Thoracic aorta endothelial cell (primary cell): ENCODE measurements around the gene OBSCN. TPM values are rescaled to one million over a fixed set of nuclear protein-coding genes. Genes with fewer than 3 reads are reported as not detected.

Source experiments
- total RNA-seq: library from RNA; depleted of rRNA; stranded (reverse); fragments of >200 nt; gene quantifications from 2 replicates; pipeline ENCODE4 v1.2.3, GENCODE V29; 2012

OBSCN gene, protein sequence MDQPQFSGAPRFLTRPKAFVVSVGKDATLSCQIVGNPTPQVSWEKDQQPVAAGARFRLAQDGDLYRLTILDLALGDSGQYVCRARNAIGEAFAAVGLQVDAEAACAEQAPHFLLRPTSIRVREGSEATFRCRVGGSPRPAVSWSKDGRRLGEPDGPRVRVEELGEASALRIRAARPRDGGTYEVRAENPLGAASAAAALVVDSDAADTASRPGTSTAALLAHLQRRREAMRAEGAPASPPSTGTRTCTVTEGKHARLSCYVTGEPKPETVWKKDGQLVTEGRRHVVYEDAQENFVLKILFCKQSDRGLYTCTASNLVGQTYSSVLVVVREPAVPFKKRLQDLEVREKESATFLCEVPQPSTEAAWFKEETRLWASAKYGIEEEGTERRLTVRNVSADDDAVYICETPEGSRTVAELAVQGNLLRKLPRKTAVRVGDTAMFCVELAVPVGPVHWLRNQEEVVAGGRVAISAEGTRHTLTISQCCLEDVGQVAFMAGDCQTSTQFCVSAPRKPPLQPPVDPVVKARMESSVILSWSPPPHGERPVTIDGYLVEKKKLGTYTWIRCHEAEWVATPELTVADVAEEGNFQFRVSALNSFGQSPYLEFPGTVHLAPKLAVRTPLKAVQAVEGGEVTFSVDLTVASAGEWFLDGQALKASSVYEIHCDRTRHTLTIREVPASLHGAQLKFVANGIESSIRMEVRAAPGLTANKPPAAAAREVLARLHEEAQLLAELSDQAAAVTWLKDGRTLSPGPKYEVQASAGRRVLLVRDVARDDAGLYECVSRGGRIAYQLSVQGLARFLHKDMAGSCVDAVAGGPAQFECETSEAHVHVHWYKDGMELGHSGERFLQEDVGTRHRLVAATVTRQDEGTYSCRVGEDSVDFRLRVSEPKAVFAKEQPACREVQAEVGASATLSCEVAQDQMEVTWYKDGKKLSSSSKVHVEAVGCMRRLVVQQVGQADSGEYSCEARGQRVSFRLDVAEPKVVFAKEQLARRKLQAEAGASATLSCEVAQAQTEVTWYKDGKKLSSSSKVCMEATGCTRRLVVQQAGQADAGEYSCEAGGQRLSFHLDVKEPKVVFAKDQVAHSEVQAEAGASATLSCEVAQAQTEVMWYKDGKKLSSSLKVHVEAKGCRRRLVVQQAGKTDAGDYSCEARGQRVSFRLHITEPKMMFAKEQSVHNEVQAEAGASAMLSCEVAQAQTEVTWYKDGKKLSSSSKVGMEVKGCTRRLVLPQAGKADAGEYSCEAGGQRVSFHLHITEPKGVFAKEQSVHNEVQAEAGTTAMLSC (N-terminal part only)
- total RNA-seq = 1.4 and 1.9 TPM in 2 replicates

DNA sequence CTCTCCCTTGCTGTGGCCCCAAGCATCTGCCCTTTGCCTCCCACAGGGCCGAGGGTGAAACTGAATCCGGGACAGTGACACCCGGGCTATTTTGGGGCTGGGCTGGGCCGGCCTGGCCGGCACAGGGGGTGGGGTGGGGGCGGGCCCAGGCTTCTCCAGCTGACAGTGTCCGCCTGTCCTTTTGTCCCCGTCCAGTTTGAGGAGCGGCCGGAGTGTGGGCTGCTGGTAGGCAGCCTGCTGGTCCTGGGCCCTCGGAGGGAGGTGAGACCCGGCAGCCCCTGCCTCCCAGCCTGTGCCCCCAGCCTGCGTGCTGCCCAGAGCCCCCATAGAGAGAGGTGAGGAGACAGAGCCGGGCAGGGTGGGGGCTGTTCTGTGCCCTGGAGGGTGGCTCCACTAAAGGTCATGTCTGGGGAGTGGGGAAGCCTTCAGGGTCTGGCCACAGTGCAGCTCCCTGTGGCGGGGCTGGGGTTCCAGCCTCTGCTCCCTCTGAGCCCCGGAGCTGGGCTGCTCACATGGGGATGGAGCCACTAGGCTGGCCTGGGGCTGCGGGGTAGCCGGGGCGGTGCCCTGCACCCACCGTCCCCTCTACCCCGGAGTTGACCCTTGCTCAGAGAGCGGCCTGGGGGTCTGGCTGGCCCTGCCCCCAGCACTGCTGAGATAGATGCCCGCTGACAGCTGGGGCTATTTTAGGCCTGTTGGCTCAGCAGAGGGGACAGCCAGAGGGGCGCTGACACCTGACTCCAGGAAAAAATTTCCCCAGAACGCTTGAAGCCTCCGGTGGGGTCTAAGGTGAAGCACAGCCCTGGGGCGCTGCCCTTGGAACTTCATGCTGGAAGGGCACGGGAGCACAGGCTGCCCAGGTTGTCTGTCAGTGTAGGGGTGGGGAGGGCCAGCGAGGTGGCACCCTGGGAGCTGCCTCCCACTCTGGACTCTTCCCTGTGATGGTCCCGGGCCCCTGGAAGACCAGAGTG is at the start of gene OBSCN:
OBSCN (plus strand) TSS at position 194 of the 971 bp plus-strand sequence. CDS start 3,740 bp downstream, outside the sequence.

DNA sequence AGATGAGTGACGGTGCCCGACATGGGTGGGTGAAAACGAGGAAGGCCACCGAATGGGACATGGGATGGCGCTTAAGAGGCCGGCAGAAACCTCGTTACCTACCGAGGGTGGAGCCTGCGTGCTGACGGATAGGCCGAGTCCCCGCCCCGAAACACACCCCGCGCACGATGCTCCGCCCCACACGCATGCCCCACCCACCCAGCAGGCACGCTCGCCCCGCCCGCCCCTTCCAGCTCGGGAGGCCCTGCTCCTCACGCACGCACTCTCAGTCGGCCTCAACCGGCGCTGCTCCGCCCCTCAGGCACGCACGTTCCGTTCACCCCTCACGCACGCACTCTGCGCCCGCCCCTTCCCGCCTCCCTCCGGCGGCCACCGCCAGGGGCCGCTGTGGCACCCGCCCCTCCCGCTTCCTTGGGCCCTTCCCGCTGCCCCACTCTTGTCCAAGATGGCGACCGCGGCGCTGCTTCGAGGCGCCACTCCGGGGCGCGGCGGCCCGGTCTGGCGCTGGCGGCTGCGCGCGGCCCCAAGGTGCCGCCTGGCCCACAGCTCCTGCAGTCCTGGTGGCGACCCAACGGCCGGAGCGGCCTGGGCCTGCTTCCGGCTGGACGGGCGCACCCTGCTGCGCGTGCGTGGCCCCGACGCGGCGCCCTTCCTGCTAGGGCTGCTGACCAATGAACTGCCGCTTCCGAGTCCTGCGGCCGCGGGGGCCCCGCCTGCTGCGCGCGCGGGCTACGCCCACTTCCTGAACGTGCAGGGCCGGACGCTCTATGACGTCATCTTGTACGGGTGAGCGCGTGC is 42.3 kb upstream of the OBSCN start, which contains the start of gene IBA57:
IBA57 (plus strand) TSS at position 433 of the 798 bp plus-strand sequence; CDS start at position 446, 13 bp downstream.

DNA sequence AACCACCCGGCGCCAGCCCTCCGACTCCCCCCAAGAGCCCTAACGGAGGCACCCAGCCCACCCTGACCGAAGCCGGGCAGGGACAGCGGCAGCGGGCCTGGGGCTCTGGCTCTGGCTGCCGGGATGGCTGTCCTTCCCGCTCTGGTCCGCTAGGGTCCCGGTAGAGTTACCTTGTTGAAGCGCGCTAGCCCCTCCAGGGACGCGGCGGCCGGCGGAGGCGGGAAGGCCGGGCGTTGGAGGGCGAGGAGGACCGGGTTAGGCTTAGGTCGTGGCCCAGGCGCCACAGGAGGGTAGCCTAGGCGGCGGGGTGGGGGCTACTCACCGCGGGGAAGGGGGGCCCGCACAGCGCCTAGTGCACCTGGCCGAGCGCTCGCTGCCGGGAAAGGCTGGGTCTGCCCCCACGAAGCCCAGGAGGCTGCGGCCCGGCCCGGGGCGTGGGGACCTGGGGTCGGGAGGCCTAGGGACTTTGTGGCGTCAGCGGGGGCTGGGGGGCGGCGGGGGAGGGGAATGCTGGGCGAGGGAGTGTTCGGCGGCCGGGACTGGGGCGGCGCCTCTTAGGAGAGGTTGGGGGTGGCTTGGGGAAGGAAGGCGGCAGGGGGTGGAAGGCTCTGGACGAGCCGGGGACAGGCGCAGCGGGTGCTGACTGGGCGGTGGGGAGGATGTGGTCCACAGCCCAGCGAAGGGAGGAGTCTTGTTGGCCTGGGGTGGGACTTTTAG is 208.5 kb downstream of the OBSCN start, which contains the start of gene TRIM17:
TRIM17 (minus strand) TSS at position 645 of the 717 bp plus-strand sequence. CDS start 1,789 bp downstream, outside the sequence.

Other genes with a start within 250 kb of the OBSCN start
- not detected in 2 replicates for gene WNT3A, start 201.0 kb upstream of the OBSCN start, total RNA-seq
- gene ARF1, start 125.3 kb upstream of the OBSCN start, total RNA-seq = 316 and 396 TPM in 2 replicates
- gene C1orf35, start 104.7 kb upstream of the OBSCN start, total RNA-seq = 7.3 and 10.1 TPM in 2 replicates
- 28.1 and 32.4 TPM in 2 replicates for gene MRPL55, start 98.7 kb upstream of the OBSCN start, total RNA-seq
- gene GUK1, start 67.8 kb upstream of the OBSCN start, total RNA-seq = 224 and 243 TPM in 2 replicates
- 0.57 and 0.93 TPM in 2 replicates for gene GJC2, start 58.1 kb upstream of the OBSCN start, total RNA-seq
- gene IBA57, start 42.2 kb upstream of the OBSCN start, total RNA-seq = 5.5 and 8.2 TPM in 2 replicates
- gene TRIM11, start 198.8 kb downstream of the OBSCN start, total RNA-seq = 20.9 and 21.3 TPM in 2 replicates
- not detected in 2 replicates for gene TRIM17, start 208.8 kb downstream of the OBSCN start, total RNA-seq